Stimulated activated CD4-positive, alpha-beta T cell treated with anti-CD3 and anti-CD28 coated beads, Interleukin-15, amount 100 ng/mL, for 24 hours (primary cell): Measurements from ENCODE around the gene SH3RF3.

Experiments
- DNase-seq: peaks from one replicate; pipeline ENCODE4 v3.0.0-alpha.2; 2020

The SH3RF3 gene

DNA sequence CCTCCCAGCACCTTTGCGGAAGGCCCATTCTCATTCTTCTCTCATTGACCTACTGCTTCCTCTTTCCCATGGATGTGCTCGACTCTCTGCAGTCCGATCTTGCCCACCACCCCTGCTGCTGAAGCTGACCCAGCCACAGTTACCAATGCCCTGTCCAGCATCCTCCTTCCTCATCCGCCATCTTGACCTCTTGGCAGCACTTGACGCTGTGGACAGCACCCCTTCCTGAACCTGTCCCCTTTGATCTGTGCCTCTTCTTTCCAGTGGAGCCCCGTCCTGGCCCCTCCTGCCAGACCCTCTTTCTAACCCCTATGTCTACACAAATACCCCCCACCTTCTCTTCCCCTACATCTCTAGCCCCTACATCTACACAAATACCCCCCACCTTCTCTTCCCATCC, 275.7 kb downstream of the SH3RF3 start:
- no peak for DNase-seq

DNA sequence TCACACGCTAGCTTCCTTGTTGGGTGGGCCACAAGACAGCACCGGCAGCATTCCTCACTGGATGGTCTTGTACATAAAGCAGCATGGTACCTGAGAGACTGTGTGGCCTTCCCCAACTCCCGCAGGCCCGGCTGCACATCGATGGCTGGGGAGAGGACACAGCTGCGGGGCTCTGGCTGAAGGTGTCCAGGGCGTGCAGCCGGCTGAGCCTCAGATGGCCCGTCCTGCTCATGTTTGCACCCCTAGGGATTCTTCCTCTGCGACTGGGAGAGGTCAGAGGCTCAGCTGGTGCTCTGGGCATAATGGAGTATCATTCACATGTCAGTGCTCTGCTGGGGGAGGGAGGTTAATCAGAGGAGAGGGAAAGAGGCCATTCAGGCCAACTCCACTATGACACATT, 276.9 kb downstream of the SH3RF3 start:
- no peak for DNase-seq

DNA sequence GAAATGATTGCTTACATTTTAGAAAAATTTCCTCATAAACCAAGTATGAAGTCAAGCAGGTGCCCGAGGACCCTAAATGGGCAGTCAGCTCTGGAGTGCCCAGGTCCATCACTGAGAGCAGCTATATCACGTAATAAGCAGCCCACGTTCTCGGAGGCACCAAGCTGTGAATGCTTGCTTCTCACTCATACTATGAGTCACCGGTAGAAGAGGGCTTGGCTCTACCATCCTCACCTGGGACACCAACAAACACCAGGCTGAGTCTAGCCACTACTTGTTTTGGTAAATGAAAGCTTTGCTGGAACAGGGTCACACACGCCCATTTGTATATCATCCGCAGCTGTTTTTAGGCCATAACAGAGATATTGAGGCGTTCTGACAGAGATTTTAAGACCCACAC, 277.3 kb downstream of the SH3RF3 start:
- DNase-seq = no peak

DNA sequence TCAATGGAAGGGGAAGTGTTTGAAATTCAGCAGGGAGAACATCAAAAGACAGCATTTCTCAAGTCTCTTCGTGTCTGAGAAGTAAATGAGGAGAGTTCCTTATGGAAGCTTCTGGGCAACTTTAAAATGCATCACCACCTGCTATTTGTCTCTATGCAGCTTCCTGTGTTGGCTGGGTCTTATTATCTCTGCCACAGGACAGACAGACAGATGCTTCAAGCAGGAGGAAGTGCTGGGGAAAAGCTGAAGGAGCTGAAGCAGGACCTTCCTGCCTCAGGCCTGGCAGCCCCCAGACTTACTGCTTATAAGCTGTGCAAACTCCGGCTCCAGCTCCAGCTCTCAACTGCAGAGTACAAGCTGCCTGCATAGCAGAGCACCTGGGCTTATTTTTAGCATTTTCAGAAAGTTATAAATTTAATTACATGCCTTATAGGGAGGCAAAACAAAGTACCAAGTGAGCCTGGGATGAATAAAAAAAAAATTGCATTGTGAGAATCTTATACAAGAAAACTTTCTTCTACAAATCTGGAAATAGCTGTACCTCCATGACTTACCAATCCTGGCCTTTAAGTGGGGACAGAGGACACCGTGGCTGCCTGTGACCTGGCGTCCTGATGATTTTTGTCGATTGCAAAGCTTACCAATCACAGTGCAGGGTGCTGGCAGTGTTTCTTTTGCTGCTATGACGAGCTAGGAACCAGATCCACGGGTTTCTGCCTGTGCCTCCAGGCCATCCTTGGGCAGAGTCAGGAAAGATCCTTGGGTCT, 278.5 kb downstream of the SH3RF3 start:
- no peak for DNase-seq

DNA sequence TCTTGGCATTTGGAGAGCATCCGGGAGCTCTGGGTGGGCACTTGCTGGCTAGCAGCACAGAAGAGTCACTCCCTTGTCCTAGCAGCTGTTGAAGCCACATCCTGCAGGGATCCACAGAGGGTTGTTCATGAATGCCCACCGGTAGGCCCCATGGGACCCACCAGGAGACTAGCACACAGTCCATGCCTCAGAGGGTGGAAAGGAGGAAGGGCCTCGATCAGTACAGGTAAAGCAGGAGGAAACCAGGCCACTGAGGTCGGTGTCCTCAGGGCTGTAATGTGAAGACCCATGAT, 279.0 kb downstream of the SH3RF3 start:
- DNase-seq = no peak

DNA sequence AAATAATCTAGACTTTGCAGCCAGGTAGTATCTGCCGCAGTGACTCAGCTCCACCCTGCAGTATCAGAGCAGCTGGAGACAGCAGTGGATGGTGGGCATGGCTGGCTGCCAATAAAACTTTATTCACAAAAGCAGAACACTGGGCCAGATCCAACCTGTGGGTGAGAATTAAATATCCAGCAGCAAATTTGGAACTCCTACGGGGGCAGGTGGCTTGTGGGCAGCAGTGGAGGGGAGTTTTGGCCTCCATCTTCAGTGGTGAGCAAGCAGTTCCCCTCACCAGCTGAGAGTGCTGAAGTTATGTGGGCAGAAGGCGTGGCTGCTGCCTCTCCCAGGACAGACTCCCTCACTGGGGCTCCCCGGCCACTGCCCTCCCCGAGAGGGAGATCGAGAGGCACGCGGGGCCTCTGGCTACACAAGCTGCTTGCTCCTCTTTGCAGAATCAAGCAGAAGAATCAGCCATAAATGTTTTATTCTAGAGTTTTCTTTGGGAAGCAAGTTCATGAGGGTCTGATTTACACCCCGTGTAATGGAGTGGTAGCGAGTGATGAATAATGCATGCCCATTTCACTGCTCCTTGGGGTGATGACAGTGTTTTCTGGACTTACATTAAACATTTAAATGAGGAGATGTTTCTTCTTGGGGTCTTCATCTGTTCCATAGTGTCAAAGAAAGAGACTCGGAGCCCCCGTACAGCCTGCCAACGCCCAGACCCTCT, 280.5 kb downstream of the SH3RF3 start:
- DNase-seq = no peak

DNA sequence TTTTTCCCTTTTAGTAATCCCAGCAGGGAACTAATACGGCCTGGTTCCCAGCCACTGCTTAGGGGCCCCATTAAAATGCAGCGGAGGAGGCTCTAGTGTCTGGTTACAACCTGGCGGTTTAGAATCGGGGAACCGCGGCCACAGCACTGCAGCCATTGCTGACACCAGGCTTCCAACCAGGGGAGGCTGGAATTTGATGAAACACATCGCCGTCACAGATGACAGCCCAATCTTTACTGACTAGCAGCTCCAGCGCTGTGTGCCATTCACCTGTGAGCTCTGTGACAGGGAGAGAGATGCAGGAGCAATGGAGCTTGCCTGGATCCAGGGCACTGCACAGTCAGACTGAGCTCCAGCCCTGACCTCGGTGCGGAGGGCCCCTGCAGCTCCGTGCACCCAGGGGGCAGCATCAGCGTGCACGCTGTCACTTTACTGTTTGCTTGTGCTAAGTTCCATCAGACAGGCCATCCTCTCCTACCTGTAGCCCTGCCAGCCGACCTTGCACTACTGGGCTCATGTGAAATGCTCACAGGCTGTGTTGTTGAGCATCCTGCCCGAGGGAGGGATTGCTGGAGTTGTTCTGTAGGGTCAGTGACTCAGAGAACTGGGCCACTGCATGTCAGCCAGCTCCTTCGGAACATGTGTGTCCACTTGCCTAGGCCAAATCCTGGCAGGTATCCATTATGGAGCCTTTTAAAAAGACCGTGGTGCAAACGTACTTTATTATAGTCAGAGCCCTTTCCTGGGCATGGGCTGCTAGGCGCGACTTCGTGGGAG, 281.2 kb downstream of the SH3RF3 start:
- DNase-seq = no peak

DNA sequence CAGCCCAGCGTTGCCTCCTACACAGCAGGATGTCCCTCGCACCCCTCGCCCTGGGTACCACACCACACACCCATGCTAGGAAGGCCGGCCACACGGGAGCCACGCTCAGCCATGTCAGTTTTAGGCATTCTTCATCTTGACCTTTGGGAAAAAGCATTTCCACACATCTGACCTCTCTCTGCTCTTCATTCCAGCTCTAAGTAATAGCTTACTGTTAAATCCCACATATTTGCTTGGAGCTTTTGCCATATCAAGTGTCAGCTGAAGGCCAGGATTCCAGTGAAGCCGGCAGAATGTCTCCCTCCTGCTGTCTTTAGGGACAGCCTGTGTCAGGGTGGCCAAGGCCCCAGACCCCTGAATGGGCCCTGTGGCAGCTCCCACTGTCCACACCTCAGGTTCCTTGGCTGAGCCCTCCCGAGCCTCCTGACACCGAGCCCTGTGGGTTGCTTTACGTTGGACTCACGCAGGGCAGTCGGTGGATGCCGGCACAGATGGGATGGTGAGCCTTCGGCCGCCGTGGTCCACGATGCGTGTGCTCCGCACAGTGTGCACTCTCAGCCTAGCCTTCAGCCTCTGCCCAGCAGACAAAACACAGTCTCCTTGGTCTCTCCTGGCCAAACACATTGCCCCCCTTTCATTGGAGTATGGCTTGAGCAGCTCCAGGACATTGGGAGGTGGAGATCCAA, 282.8 kb downstream of the SH3RF3 start:
- no peak for DNase-seq

DNA sequence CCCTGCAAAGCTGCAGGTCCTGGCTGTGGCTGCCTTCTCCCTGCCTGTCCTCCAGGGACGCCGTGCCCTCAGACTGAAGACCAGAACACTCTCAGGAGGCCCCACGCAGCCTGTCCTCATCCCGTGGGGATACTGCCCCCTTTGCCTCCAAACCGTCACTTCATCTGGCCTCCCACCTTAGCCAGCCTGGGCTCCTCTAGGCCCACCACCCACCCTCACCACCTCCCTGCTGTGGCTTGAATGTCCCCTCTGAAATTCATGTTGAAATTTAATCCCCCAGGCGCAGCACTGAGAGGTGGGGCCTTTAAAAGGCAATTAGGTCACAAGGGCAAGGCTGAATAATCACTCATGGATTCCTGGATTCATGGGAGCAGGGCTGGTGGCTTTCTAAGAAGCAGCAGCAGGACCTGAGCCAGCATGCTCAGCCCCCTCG, 286.6 kb downstream of the SH3RF3 start:
- no peak for DNase-seq

DNA sequence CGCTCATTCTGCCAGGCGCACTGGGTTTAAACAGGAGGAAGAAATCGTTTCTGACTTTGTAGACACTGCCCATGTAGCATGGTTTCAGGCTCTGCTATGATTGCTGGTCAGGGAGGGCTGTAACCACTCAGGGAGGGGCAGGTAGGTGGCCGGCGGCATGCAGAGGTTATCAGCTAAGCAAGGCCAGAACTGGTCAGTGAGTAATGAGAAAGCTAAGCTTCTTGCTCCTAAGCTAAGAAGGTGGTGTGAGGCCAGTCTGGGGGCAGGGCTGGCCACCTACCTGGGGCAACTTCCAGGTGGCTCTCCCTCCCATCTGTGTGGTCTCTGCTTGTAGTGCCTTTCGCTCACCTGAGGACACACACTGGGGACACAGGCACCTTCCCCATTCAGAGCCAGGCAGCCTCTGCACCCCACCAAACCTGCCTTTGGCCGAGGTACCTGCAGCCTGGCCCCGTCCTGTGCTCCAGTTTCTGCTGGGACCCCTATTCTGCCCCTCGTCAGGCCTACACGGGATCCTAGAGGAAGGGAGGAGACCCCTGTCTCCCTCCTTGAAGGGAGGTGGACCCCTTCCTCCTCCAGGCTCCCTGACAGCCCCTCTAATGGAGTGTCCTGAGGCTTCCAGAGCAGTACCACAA, 288.8 kb downstream of the SH3RF3 start:
- no peak for DNase-seq

DNA sequence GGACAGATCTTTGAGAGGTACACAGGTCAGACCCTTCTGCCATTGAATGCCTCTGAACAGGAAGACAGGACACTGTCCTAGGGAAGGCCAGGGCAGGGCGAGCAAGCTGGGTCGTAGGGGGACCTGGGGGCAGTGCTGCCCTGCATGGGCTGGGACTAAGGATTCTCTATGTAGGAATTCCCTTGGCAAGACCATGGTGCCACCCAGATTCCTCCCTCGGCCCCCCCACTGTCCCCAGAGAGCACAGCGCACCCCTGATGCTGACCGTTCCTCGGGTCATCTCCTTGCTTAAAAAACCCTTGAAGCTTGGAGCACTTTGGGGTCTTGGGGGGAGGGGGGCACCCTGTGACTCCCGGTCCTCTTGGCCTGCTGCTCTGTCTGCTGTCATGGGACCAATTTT, 289.7 kb downstream of the SH3RF3 start:
- no peak for DNase-seq

DNA sequence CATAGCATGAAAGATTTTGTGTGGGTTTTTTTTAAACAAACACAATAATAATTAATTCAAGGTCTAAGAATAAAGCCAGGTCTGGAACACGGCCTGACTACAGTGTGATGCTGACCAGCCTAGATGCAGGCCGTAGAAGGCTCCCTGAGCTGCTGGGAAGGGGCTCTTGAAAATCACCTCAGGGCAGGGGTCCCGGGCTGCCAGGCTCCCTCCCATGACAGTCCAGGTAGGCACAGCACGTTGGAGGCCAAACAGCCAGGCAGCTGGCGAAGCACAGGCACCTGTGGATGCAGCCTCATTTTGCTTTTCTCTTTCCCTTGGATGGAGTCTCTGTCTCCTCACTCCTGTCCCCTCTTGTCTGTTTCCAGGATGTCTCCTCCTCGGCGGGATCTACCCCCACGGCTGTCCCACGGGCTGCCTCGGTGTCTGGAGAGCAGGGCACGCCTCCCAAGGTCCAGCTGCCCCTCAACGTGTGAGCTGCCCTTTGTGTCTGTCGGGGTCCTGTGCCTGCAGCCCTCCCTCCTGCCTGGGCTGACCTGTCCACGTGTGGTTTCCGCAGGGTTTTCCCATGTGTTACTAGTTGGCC, 290.3 kb downstream of the SH3RF3 start:
- DNase-seq = no peak

DNA sequence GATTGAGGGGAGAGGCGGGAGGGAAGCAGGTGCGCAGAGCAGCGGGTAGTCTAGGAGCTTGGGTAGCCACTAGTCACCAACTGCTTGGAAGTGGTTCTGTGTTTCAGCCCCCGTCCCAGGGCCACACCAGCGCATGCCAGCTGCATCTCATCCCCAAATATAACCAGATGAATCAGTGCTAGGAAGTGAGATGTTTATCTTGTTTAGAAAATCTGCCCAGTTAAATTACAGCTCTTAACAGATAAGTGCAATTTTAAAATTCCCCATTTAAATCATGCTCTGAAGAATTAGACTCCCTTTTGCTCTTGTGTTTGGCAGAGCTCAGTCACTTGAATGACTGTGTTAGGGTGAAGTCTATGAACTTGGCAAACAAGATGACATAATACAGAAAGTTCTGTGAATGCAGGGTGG, 291.0 kb downstream of the SH3RF3 start:
- DNase-seq = no peak

DNA sequence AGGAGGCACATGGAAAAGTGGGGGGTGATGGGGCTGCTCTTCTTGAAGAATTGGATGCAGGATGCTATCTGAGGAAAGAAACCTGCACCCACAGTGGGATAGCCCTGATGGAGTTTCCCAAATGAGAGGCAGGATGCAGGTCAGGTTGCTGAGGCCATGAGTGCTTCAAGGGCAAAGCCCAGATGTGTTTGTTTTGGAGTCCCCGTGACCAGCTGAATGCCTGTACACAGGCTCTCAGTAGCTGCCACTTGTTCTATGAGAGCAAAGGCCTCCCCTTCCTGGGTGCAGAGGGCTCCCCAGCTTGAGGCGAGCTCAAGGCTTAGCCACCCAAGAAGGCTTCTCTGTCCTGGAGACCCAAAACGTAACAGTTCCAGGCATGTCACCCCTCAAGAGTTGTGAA, 292.1 kb downstream of the SH3RF3 start:
- DNase-seq = no peak

DNA sequence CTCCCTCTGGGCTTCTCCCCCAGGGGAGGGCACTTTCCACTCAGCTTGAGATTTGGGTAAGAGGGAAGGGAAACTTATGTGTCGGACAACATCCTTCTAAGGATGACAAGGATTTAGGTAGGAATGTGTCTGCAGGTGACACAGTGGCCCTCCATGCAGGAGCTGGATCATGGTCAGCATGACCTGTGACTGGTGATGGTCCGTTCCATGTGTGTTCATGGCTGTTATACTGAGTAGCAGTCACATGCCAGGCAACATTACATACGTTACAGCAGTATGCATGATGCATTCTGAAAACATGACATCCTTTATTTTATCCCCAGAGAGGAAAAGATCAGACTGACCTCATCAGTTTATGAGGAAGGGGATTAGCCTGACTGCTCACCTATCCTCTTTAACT, 292.6 kb downstream of the SH3RF3 start:
- no peak for DNase-seq

DNA sequence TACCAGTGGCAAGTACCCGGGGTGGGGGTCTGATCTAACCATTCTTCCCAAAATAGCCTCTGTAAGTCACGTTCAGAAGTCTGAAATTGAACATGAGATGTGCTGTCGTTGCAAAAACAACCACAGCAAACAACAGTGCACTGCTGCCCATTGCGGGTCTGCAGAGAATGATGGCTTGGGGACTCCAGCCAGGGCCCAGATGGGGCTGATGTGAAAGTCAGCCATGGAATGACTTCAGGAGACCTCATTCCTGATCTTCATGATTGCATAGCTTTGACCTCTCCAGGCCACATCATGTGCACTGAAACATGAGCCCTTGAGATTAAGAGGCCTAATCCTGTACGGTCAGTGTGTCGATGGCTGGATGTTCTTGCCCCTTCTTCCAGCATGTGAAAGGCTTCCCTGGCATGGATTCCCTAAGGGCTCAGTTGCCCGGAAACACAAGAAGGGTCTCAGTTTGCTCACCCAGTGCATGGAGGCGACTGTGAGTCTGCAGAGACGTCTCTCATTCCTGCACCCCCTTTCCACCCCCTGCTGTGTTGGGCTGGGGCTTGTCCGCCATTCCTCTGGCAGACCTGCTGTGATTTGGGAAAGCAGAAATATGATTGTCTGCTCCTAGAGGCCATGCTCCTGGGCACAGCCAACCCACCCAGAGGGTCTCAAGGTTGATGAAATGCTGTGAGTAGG, 293.2 kb downstream of the SH3RF3 start:
- DNase-seq = no peak

DNA sequence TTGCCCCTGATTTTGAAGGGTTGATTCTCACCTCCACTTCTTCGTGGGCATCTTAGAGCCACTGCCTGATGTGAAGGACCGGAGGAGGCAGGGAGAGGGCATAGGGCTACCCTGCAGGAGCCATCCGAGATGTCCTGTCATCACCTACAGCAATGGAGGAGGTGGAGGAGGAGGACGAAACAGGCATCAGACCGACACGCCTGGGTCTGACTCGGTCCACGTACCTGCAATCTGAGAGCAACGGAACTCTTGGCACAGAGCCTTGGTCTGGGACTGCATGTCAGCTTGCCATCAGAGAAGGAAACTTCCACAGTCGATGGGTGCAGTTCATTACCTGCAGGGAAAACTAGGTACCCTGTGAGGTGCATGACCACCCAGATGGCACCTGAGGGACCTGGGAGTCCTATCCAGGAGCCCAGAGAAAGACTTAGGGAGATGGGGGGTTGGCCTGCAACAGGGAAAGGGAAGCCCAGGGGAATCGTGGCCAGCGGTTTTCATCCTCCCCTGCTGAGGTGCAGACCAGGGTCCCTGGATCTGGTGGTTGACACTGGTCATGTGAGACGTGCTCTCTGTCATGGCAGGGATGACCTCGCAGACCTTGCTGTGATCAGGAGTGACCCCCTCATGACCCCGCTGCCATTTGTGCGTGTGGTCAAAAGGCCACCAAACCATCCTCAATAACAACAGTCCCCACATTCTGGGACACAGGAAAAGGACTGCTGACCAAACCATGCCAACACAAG, 293.9 kb downstream of the SH3RF3 start:
- no peak for DNase-seq

DNA sequence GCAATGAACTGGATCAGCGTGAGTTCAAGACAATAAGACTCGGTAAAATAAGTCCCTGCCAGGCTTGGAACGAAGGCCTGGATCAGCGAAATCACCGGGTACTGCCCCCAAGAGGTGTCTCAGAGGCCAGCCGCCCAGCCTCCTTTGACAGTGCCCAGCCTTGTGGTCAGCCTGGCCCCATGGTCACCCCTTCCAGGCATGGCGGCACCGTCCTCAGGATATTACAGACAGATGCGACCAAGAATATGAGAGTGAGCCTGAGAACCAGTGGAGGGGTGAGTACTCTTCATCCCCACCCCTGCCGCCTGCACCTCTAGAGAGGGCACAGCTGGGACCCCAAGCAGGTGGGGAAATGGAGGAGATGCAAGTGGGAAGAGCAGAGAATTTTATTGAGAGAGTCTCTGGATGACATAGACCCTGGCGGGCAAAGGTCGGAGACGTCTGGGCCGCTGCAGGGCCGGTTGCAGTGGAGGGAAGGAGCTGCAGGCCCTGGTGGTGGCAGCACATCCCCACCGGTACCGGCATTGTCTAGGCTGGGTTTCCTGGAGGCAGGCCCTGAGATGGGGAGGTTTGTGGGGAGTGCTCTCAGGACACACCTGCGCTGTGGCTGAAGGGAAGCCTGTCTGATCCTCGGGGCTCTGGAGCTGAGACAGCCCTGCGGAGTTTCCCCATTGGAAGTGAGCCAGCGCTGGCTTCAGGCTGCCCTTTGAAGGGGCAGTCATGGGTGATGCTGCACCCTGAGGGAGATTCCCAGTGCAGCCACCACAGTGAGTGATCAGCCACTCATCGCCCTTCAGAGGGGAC, 294.8 kb downstream of the SH3RF3 start:
- no peak for DNase-seq

DNA sequence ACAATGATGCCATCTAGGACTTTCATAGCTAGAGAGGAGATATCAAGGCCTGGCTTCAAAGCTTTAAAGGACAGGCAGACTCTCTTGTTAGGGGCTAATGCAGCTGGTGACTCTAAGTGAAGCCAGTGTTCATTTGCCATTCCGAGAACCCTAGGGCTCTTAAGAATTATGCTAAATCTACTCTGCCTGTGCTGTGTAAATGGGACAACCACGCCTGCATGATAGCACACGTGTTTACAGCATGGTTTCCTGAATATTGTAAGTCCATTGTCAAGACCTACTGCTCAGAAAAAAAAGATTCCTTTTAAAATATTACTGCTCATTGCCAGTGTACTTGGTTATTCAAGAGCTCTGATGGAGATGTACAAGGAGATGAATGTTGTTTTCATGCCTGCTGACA, 296.4 kb downstream of the SH3RF3 start:
- no peak for DNase-seq

DNA sequence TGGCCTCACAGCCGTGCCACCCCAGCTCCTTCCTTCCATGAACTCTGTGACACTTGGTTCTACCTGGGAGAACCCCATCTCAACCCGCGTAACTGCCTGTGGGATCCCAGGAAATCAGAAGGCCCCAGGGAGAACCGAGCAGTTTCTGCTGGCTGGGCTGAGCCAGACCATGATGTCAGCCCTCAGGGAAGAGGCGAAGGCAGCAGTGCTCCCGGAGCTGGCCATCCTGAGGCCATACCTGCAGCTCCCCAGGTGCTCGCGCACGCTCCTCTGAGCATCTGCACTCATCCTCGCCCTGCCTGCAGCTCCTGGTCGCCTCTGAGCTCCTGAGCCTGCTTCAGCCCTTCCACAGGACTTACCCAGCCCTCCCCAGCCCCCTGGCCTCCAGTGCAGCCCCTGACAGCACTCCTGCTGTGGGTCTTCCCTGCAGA, 298.7 kb downstream of the SH3RF3 start:
- no peak for DNase-seq
